SK-N-SH (cell line): ENCODE data around the gene MEFV. TPM values are rescaled to one million over a fixed set of nuclear protein-coding genes. Genes with fewer than 3 reads are reported as not detected.

ENCODE experiments used
- CTCF ChIA-PET: fragments of 300-600, 350-600 bp; formaldehyde crosslinking; extraction: SDS; loops from one replicate; lab custom pipeline; 2021; lab: Yijun Ruan, JAX
- POLR2A ChIA-PET: fragments of 350-600 bp; sonication (Branson Sonifier 250); formaldehyde crosslinking; extraction: SDS; loops from one replicate; lab custom pipeline; 2020; ENCODE audit warnings: antibody characterized with exemption, inconsistent platforms; lab: Yijun Ruan, JAX
- DNase-seq: peaks from one replicate; pipeline ENCODE4 v3.0.0; 2012
- H2AFZ ChIP-seq: fragments of 200-600 bp; sonication (generic); 2 replicates; pipeline ENCODE4 v1.8.1; 2016; ENCODE audit warnings: antibody characterized with exemption, mild to moderate bottlenecking, low read depth
- H3F3A ChIP-seq: fragments of 200-600 bp; sonication (generic); replicated peaks from 2 replicates; pipeline ENCODE3; 2016; ENCODE audit warnings: antibody characterized with exemption, mild to moderate bottlenecking; ENCODE audit not compliant: insufficient read depth
- H3K27ac ChIP-seq, 2 experiments: fragments of 200-500 bp in 1 of 2; fragments of 200-600 bp in 1 of 2; sonication (Bioruptor generic) in 1 of 2; sonication (generic), shearing (Covaris generic) in 1 of 2; 2 replicates each; pipeline versions ENCODE4 v1.5.1 to v1.6.1; 2014 to 2016; ENCODE audit warnings: low read depth in 2 of 2, inconsistent platforms in 1 of 2, low read length in 1 of 2, mild to moderate bottlenecking in 1 of 2, mixed read lengths in 1 of 2
- H3K27me3 ChIP-seq: fragments of 200-600 bp; sonication (generic), shearing (Covaris generic); 2 replicates; pipeline ENCODE4 v1.6.1; 2016; ENCODE audit warnings: mixed run types; ENCODE audit not compliant: insufficient read depth
- H3K36me3 ChIP-seq, 2 experiments: fragments of 200-500 bp in 1 of 2; fragments of 200-600 bp in 1 of 2; sonication (Bioruptor generic) in 1 of 2; sonication (generic) in 1 of 2; replicated peaks in 1 of 2; 2 replicates each; pipeline versions ENCODE3 to v1.5.1; 2014 to 2016; ENCODE audit warnings: low read length in 1 of 2, mild to moderate bottlenecking in 1 of 2; ENCODE audit not compliant: insufficient read depth in 2 of 2, control insufficient read depth in 1 of 2
- H3K4me1 ChIP-seq, 2 experiments: fragments of 200-500 bp in 1 of 2; fragments of 200-600 bp in 1 of 2; sonication (Bioruptor generic) in 1 of 2; sonication (generic), shearing (Covaris generic) in 1 of 2; 2 replicates each; pipeline versions ENCODE4 v1.5.1 to v1.6.1; 2014 to 2016; ENCODE audit warnings: low read depth in 1 of 2, low read length in 1 of 2, mixed run types in 1 of 2; ENCODE audit not compliant: insufficient read depth in 2 of 2, control insufficient read depth in 1 of 2
- H3K4me2 ChIP-seq: fragments of 200-600 bp; sonication (generic), shearing (Covaris generic); 2 replicates; pipeline ENCODE4 v1.6.1; 2017; ENCODE audit warnings: mixed run types
- H3K4me3 ChIP-seq, 2 experiments: fragments of 200-500 bp in 1 of 2; fragments of 200-600 bp in 1 of 2; sonication (Bioruptor generic) in 1 of 2; sonication (generic), shearing (Covaris generic) in 1 of 2; 2 replicates each; pipeline versions ENCODE4 v1.5.1 to v1.8.1; 2014 to 2016; ENCODE audit warnings: low read depth in 2 of 2, inconsistent platforms in 1 of 2, low read length in 1 of 2, mild to moderate bottlenecking in 1 of 2, mixed read lengths in 1 of 2, moderate library complexity in 1 of 2
- H3K79me2 ChIP-seq: fragments of 200-600 bp; sonication (generic); 2 replicates; pipeline ENCODE4 v1.8.1; 2017; ENCODE audit warnings: mild to moderate bottlenecking; ENCODE audit not compliant: insufficient read depth
- H3K9ac ChIP-seq: fragments of 200-600 bp; sonication (generic); 2 replicates; pipeline ENCODE4 v1.6.1; 2017; ENCODE audit warnings: mixed run types
- H3K9me2 ChIP-seq: fragments of 200-600 bp; sonication (generic); 2 replicates; pipeline ENCODE4 v1.6.1; 2017; ENCODE audit warnings: mixed run types
- H3K9me3 ChIP-seq: fragments of 200-600 bp; sonication (generic); 2 replicates; pipeline ENCODE4 v1.6.1; 2017; ENCODE audit warnings: mixed run types, mild to moderate bottlenecking, moderate library complexity
- H4K20me1 ChIP-seq: fragments of 200-600 bp; sonication (generic); 2 replicates; pipeline ENCODE4 v1.6.1; 2017; ENCODE audit warnings: mild to moderate bottlenecking, mixed run types; ENCODE audit not compliant: insufficient read depth
- CHD2 ChIP-seq: fragments of 150-350 bp; IDR thresholded peaks from 2 replicates; pipeline ENCODE4 v1.6.1; 2018; ENCODE audit warnings: low read length; ENCODE audit not compliant: partially characterized antibody
- ELF1 ChIP-seq: IDR thresholded peaks from 2 replicates; pipeline ENCODE4 v1.4.0; 2012
- EZH2phosphoT487 ChIP-seq: fragments of 200-600 bp; sonication (generic); IDR thresholded peaks from 2 replicates; pipeline ENCODE4 v1.6.1; 2017; ENCODE audit warnings: low read depth, mixed run types, mild to moderate bottlenecking, antibody characterized with exemption, moderate library complexity, borderline replicate concordance
- FOSL2 ChIP-seq: IDR thresholded peaks from 2 replicates; pipeline ENCODE4 v1.4.0; 2012; ENCODE audit warnings: low read depth, mild to moderate bottlenecking, moderate library complexity, borderline replicate concordance
- FOXJ3 ChIP-seq: sonication (generic); formaldehyde crosslinking; IDR thresholded peaks from 2 replicates; pipeline ENCODE4 v1.5.1; 2020; ENCODE audit warnings: mild to moderate bottlenecking, missing genetic modification reagents
- FOXM1 ChIP-seq: IDR thresholded peaks from 2 replicates; pipeline ENCODE4 v1.4.0; 2012; ENCODE audit warnings: low read depth, mild to moderate bottlenecking
- MXI1 ChIP-seq: IDR thresholded peaks from 2 replicates; pipeline ENCODE4 v1.6.1; 2012; ENCODE audit warnings: mild to moderate bottlenecking, low read depth, low read length, improper control_type of control experiment
- PBX3 ChIP-seq: IDR thresholded peaks from 2 replicates; pipeline ENCODE4; 2012
- POLR2AphosphoS5 ChIP-seq: IDR thresholded peaks from 2 replicates; pipeline ENCODE4 v1.6.1; 2012; ENCODE audit warnings: low read depth, low read length
- RAD21 ChIP-seq: IDR thresholded peaks from 2 replicates; pipeline ENCODE4 v1.6.1; 2012; ENCODE audit warnings: mild to moderate bottlenecking, low read length
- TAF1 ChIP-seq: IDR thresholded peaks from 2 replicates; pipeline ENCODE4 v1.6.1; 2012; ENCODE audit warnings: low read depth, mild to moderate bottlenecking, low read length, moderate library complexity, borderline replicate concordance
- TCF12 ChIP-seq: IDR thresholded peaks from 2 replicates; pipeline ENCODE4 v1.4.0; 2012
- WGBS: methylation state at CpG from one replicate; pipeline ENCODE4 v1.1.6; 2017; ENCODE audit warnings: low lambda C conversion rate; 5-methylcytosine and 5-hydroxymethylcytosine counted together
- polyA plus RNA-seq, 3 experiments: library from polyadenylated mRNA; depleted of rRNA; stranded (reverse); fragments of >200 nt; gene quantifications; 2 replicates each; pipeline ENCODE4 v1.2.3, GENCODE V29; 2012
- TF ChIP-seq, protein P1 (sequence below): IDR thresholded peaks from 2 replicates; pipeline ENCODE4 v1.6.1; 2012; ENCODE audit warnings: mild to moderate bottlenecking, low read depth, low read length, moderate library complexity

The MEFV gene, protein sequence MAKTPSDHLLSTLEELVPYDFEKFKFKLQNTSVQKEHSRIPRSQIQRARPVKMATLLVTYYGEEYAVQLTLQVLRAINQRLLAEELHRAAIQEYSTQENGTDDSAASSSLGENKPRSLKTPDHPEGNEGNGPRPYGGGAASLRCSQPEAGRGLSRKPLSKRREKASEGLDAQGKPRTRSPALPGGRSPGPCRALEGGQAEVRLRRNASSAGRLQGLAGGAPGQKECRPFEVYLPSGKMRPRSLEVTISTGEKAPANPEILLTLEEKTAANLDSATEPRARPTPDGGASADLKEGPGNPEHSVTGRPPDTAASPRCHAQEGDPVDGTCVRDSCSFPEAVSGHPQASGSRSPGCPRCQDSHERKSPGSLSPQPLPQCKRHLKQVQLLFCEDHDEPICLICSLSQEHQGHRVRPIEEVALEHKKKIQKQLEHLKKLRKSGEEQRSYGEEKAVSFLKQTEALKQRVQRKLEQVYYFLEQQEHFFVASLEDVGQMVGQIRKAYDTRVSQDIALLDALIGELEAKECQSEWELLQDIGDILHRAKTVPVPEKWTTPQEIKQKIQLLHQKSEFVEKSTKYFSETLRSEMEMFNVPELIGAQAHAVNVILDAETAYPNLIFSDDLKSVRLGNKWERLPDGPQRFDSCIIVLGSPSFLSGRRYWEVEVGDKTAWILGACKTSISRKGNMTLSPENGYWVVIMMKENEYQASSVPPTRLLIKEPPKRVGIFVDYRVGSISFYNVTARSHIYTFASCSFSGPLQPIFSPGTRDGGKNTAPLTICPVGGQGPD
- polyA plus RNA-seq (2012; rRNA removed): 0.02 TPM in 1 of 2 replicates, not detected in the other
- polyA plus RNA-seq (2012; cell fraction: cytosol; rRNA removed): 0.01 TPM in 1 of 2 replicates, not detected in the other
- 0.04 and 0.06 TPM in 2 replicates for polyA plus RNA-seq (2012; cell fraction: nucleus; rRNA removed)

DNA sequence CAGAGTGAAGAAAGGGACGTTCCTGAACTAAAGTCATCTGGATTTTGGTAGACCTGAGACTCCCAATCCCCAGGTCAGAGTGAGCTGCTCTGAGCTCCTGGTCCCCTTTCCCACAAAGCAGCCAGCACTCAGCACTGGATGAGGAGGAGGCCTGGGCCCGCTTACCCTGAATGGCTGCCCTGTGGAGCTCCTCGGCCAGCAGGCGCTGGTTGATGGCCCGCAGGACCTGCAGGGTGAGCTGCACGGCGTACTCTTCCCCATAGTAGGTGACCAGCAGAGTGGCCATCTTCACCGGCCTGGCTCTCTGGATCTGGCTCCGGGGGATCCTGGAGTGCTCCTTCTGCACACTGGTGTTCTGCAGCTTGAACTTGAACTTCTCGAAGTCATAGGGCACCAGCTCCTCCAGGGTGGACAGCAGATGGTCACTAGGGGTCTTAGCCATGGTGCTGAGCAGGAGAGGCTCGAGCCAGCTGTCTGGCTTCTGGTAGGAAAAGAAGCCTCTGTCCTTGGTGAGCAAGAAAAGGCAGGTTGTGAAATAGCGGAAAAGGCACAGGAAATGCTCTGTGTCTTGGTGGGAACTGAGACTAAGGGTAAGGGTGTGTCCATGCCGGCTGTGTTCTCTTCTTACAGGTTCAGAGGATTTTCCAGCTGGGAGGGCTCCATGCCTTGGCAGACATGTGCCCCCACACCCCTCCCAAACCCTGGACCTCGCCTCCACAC is at the start of gene MEFV:
MEFV (minus strand) TSS at position 488 of the 720 bp plus-strand sequence; CDS start at position 442, 46 bp downstream.
- peaks cover 41% of the 10 kb centered on the region; the same call in 1 of the 2 replicates for H3K27me3 ChIP-seq
- H3K4me2 ChIP-seq: no peak within 1 kb of the TSS
- H3K27ac ChIP-seq: no peak within 1 kb of the TSS
- H3K9ac ChIP-seq: no peak within 1 kb of the TSS
- H3K4me1 ChIP-seq: no peaks in the 10 kb centered on the region
- no peaks in the 10 kb centered on the region for H3F3A ChIP-seq
- no peaks in the 10 kb centered on the region for H3K9me2 ChIP-seq
- TF ChIP-seq PBX3 (no peak), RAD21 (no peak)
- TF ChIP-seq, protein P1, sequence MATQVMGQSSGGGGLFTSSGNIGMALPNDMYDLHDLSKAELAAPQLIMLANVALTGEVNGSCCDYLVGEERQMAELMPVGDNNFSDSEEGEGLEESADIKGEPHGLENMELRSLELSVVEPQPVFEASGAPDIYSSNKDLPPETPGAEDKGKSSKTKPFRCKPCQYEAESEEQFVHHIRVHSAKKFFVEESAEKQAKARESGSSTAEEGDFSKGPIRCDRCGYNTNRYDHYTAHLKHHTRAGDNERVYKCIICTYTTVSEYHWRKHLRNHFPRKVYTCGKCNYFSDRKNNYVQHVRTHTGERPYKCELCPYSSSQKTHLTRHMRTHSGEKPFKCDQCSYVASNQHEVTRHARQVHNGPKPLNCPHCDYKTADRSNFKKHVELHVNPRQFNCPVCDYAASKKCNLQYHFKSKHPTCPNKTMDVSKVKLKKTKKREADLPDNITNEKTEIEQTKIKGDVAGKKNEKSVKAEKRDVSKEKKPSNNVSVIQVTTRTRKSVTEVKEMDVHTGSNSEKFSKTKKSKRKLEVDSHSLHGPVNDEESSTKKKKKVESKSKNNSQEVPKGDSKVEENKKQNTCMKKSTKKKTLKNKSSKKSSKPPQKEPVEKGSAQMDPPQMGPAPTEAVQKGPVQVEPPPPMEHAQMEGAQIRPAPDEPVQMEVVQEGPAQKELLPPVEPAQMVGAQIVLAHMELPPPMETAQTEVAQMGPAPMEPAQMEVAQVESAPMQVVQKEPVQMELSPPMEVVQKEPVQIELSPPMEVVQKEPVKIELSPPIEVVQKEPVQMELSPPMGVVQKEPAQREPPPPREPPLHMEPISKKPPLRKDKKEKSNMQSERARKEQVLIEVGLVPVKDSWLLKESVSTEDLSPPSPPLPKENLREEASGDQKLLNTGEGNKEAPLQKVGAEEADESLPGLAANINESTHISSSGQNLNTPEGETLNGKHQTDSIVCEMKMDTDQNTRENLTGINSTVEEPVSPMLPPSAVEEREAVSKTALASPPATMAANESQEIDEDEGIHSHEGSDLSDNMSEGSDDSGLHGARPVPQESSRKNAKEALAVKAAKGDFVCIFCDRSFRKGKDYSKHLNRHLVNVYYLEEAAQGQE: peak; percentile 90
- DNase-seq: no peak
- H3K36me3 ChIP-seq: no peaks in the 10 kb centered on the region
- no peak within 1 kb of the TSS for H2AFZ ChIP-seq
- H4K20me1 ChIP-seq: no peaks in the 10 kb centered on the region
- H3K79me2 ChIP-seq: no peaks in the 10 kb centered on the region
- no peaks in the 10 kb centered on the region for H3K9me3 ChIP-seq
- POLR2A ChIA-PET: no interaction called here
- H3K4me3 ChIP-seq: no peak within 1 kb of the TSS
- CTCF ChIA-PET: interaction anchor here (0.8 to 1.8 kb wide), 2 partner anchors 10 to 21 kb away, joined by 3 to 5 read pairs; no protein-coding TSS in a partner anchor
- WGBS: 25% methylated on average over 13 of the region's 14 CpGs

GRCh38 chr16:3306078-3306477 is 49.6 kb upstream of the MEFV start:
- H3K4me3 ChIP-seq: peak overlapping the region; percentile 59 to 69
- H3F3A ChIP-seq: no peaks in the 10 kb centered on the region
- H3K9me3 ChIP-seq: peaks cover 14% of the 10 kb centered on the region; the same call in 1 of the 2 replicates
- TF ChIP-seq FOXJ3 (CRISPR knock-in tag): no peak
- TF ChIP-seq FOXM1: no peak
- TF ChIP-seq EZH2phosphoT487: no peak
- TF ChIP-seq TCF12: no peak
- TF ChIP-seq ELF1: no peak
- no peak for TF ChIP-seq POLR2AphosphoS5
- TF ChIP-seq MXI1: no peak
- no peak for TF ChIP-seq CHD2
- TF ChIP-seq FOSL2: no peak
- TF ChIP-seq, protein P1: no peak
- no peak for TF ChIP-seq TAF1
- TF ChIP-seq RAD21: no peak
- no peaks in the 10 kb centered on the region for H4K20me1 ChIP-seq
- H3K4me2 ChIP-seq: peak overlapping the region; percentile 75
- H3K27ac ChIP-seq: peak overlapping the region in 1 of 2 experiments; percentile 54; a peak in 1 of 4 replicates
- ChIA-PET CTCF (interaction anchor here (1.0 kb wide), 1 partner anchor 9 kb away, joined by 3 read pairs; no protein-coding TSS in a partner anchor), POLR2A (interaction anchor here (0.8 to 1.3 kb wide), 2 partner anchors 24 to 59 kb away, joined by 4 read pairs; no protein-coding TSS in a partner anchor)
- H3K36me3 ChIP-seq: peaks cover 12 to 49% of the 10 kb centered on the region in 2 experiments
- no peaks in the 10 kb centered on the region; a peak in 1 of 4 replicates for H3K4me1 ChIP-seq
- peaks cover 4% of the 10 kb centered on the region; the same call in 1 of the 2 replicates for H3K79me2 ChIP-seq
- no peaks in the 10 kb centered on the region for H3K27me3 ChIP-seq
- peak overlapping the region; percentile 89; the same call in 1 of the 2 replicates for H2AFZ ChIP-seq
- H3K9me2 ChIP-seq: no peaks in the 10 kb centered on the region
- no peak for DNase-seq
- 78% methylated on average over 11 of the region's 11 CpGs for WGBS
- H3K9ac ChIP-seq: no peak overlapping the region
